ENCODE results near the gene NUP210L. TPM values are rescaled to one million over a fixed set of nuclear protein-coding genes. Genes with fewer than 3 reads are reported as not detected.

NUP210L gene
- total and polyA plus RNA-seq, 2 of the 13 experiments (the other 11 are each of a cell fraction or from before 2014, with no cell fraction given): not detected

DNA sequence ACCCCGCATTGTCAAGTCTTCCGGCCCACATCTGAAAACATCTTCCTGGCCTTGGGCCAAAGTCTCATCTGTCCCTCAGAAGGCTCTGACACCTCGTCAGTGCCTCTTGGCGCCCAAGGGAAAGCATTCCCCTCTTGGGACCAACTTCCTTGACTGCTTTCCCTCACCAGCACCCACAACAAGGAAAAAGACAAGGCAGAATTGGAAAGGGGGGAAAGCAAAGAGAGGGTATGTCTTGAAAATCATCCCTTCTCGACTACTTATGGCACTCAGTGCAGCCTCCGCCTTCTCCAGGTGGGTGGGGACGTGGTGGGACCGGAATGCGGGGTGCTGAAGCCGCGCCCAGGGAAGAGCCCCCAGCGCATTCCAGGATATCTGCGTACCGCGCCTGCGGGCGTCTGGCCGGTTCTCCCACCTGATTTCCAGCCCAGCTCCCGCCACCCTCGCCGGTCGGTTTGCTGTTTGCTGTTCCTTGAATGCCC, 191.0 kb downstream of the NUP210L start (continued):
- 0 out of 2 replicates have a peak, but pooled peaks have one; percentile 66 for TF ChIP-seq ZNF333 (CRISPR knock-in tag; IDR thresholded peaks at IDR 0.05; ENCODE audit: borderline replicate concordance)
- TF ChIP-seq SOX6 (IDR thresholded peaks at IDR 0.05): no peak
- 0 out of 2 replicates have a peak, but pooled peaks have one; percentile 20 for TF ChIP-seq SOX6 (CRISPR knock-in tag; IDR thresholded peaks at IDR 0.05)
- TF ChIP-seq ZNF776 (CRISPR knock-in tag; IDR thresholded peaks at IDR 0.05): 0 out of 2 replicates have a peak, but pooled peaks have one; percentile 48
- no peak for TF ChIP-seq ZNF264 (CRISPR knock-in tag; IDR thresholded peaks at IDR 0.05)
- TF ChIP-seq PATZ1 (CRISPR knock-in tag; IDR thresholded peaks at IDR 0.05): peak; percentile 92
- TF ChIP-seq LRRFIP1 (CRISPR knock-in tag; conservative IDR thresholded peaks at IDR 0.05): no peak
- no peak for TF ChIP-seq ZNF567 (CRISPR knock-in tag; IDR thresholded peaks at IDR 0.05; ENCODE audit: borderline replicate concordance)
- peak; percentile 51 for TF ChIP-seq TBX2 (CRISPR knock-in tag; IDR thresholded peaks at IDR 0.05; ENCODE audit: borderline replicate concordance)
- peak; percentile 19 for TF ChIP-seq ZEB1 (IDR thresholded peaks at IDR 0.05; ENCODE audit: insufficient replicate concordance, low read depth)
- TF ChIP-seq ZNF564 (CRISPR knock-in tag; IDR thresholded peaks at IDR 0.05): 0 out of 2 replicates have a peak, but pooled peaks have one; percentile 64
- TF ChIP-seq ZFX (CRISPR knock-in tag; IDR thresholded peaks at IDR 0.05; ENCODE audit: low read depth): peak; percentile 51; the same call in 1 of the 2 replicates
- TF ChIP-seq KMT2A (CRISPR knock-in tag; IDR thresholded peaks at IDR 0.05): 0 out of 2 replicates have a peak, but pooled peaks have one; percentile 22
- 0 out of 2 replicates have a peak, but pooled peaks have one; percentile 38 for TF ChIP-seq ZNF747 (CRISPR knock-in tag; IDR thresholded peaks at IDR 0.05; ENCODE audit: borderline replicate concordance)
- TF ChIP-seq HIVEP1 (CRISPR knock-in tag; IDR thresholded peaks at IDR 0.05): peak; percentile 8; the same call in 1 of the 2 replicates
- TF ChIP-seq, protein P1, sequence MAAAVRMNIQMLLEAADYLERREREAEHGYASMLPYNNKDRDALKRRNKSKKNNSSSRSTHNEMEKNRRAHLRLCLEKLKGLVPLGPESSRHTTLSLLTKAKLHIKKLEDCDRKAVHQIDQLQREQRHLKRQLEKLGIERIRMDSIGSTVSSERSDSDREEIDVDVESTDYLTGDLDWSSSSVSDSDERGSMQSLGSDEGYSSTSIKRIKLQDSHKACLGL (CRISPR knock-in tag; IDR thresholded peaks at IDR 0.05): peak; percentile 56; the same call in 1 of the 2 replicates

Measured in HepG2 (cell line).